ENCODE results near the gene CTBP1.

CTBP1 gene

DNA sequence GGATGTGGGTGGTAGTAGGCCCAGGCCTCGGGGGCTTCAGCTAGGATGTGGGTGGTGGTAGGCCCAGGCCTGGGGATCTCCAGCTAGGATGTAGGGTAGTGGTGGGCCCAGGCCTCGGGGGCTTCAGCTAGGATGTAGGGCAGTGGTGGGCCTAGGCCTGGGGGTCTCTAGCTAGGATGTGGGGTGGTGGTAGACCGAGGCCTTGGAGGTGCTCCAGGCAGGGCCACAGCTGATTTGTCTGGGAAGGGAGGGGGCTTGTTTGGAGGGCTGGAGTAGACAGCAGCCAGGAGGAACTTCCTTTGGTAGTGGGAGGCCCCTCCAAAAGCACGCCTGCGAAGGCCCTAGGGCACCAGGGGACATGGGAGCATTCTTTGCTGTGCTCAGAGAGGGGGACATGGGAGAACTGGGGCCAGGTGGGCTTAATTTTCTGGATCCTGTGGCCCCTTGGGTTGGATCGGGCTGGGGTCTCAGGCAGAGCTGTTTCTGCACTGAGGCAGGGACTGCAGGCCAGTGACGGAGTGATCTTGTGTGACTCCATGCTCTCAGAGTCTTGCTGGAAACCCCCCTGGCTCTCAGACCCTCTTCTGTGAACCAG, 73.2 kb downstream of the CTBP1 start:
- DNase-seq (ENCODE audit: low read depth, low spot score) = no peak

DNA sequence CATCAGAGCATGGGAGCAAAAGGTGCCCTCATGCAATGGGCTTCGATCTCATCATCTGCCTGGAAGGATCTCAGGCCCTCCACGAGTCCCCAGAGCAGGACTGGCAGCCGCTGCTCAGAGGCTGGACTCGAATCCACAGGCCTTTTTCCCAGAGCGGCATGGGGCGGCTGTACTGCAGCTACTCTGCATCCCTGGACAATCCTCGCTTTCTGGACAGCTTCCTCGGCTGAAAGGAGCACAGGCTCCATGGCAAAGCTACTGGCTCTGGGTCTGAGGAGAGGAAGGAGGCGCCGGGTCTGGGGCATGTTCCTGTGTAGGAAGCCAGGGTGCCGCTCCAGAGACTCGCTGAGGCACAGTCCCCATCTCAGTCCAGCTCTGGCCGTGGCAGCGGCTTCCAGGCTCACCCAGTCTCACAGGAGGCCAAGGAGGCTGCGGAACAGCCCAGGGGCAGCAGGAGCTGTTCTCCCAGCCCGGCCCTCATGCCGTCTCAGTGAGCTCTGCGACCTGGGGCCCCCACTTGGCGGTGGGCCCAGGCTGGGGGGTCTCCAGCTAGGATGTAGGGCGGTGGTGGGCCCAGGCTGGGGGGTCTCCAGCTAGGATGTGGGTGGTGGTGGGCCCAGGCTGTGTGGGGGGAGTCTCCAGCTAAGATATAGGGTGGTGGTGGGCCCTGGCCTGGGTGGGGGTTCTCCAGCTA, 73.8 kb downstream of the CTBP1 start:
- DNase-seq (ENCODE audit: low read depth, low spot score) = no peak

DNA sequence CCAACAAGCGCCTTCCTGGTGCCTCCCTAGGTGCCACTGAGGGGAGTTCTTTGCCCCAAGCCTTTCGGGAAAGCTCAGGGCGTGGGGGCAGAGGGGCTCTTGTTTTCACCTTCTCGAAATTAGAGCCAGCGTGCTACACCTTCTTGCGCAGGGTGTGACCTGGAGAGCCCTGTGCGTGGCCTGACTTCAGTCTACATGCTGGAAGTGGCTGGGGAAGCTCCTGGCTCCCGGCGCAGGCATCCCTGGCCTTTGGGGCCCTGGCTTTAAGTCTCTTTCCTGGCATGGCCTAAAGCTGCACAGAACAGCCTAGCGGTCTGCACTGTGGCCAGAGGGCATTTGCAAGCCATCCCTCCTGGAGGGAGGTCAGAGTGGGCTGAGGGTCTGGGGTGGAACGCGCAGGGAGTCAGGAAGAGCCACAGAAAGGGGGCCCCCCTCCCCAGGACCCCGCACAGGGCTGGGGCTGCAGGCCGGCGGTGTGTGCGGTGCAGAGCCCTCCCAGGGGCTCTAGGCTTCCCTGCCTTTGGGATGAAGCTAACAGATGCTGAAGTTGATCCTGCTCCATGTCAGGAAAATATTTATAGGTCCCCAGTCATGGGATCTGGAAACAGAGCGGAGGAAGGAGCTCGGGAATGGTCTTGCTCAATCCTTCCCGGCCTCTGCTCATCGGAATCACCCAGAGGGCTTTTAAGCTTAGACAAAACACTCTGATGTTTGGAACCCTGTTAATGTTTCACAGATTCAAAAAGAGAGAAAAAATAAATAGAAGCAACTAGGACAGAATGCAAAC, 75.8 kb downstream of the CTBP1 start:
- peak; percentile 70 for DNase-seq (ENCODE audit: low read depth, low spot score)

DNA sequence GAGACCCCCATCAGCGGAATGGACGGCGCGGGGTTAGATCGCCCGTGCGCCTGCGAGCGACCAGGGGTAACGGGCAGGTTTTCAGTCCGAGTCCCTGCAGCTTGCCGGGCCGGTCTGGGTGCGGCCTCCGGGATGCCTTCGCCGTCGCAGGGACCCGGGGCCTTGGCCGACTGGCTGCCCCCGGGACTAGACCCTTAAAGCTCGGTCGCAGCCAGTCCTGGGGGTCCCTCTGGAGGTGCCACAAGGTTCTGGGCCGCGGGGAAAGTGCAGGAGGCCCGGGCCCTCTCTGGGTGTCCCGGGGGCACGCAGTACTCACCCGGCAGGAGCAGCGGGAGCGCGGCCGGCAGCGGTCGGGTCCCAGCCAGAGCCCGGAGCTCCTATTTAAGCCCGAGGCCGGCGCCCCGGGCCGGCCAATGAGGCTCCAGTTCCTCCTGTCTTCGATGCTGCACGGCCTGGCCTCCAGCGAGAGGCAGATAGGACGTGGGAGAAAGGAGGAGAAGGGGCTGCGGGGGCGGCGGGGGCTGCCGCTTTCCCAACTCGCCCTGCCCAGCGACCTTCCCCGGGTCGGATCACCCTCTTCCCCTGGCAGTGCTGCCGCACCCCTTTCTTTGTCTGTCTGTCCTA, 76.6 kb downstream of the CTBP1 start, which contains the start of gene SPON2:
SPON2 (minus strand) TSS at position 356 of the 624 bp plus-strand sequence.
- DNase-seq (ENCODE audit: low read depth, low spot score) = no peak

DNA sequence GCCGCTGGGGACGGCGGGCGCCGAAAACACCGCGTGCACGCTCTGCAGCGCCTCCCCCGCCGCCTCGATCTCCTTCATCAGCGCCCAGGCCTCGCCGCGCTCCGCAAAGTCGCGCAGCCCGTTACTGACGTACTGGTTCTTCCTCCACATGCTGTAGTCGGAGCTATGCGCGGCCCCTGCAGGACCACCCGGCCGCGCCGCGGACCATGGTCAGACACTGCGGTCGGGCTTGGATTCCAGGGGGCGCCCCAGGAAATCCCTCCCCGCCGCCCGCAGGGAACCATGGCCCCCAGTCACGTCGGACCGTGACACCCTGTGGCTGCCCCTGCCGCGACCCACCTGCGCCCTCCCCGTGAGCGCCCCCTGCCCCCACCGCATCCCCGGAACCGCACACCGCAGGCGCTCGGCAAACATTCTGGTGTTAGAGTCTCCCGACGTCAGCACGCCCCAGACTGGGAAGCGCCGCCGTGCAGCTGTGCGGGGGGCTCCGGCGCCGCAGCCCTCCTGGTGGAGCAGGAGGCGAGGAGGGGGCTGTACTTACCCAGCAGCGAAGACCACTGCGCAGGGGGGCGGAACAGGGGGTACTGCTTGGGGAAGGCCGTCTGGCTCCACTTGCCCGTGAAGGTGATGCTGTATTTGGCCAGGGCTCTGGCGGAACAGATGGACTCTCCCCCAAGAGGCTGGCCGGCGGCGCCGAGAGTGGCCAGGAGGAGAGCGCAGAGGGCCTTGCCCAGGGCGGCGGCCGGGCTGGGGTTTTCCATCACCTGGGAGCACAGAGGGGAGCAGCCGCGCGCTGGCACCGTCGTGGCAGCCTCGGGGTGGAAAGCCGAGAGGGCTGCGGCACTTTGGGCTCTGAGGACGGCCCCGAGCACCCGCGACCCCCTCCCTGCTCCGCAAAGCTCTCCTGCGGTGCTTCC, 77.4 kb downstream of the CTBP1 start:
- DNase-seq (ENCODE audit: low read depth, low spot score) = no peak

DNA sequence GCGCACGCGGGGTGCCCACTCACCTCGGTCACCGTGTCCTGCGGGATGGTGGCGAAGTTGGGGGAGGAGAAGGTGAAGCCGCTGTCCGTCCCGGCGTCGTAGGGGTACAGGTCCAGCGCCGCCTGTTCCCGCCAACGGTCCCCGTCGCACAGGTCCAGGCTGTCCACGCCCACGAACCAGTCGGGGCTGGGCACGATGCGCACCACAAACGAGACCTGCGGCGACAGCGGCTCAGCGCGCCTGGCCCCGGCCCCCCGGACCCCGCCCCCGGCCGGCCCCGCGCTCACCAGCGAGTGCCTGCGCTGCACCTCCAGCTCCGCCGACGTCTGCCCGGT, 78.0 kb downstream of the CTBP1 start:
- no peak for DNase-seq (ENCODE audit: low read depth, low spot score)

DNA sequence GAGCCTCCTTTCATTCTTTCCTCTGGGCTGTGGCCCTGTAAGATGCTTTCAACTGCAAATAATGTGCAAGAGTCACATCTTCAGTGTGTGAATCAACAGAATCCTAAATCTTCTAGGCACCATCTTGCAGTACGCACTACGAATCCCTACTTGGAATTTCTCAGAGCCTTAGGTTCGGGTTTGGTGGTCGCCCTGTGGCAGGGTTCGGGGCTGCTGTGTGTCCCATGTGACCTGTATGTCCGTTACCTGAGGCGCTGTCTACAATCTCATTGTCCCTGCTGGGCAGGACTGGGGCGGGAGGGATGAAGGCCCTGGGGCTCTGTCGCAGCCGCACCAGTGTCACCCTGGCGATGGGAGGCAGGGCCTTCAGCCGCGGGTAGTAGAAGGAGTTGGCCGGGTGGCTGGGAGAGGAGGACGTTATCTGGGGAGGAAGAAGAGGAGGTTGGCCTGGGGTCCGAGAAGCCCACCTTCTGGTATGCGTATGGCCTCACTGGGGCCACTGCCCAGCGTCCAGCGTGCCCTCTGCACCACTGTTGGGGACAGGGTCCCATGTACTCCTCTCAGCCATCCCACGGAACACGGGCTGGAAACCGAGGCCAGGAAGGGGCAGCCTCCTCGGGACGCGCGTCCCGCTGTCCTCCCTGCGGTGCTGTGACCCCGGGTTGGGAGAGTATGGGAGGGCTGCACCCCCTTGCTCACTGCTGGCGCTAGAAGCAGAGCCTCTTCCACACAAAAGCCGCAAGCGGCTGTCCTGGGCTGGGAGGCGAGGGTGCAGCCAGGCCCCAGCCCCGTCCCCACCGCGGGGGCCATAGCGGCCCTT, 78.6 kb downstream of the CTBP1 start:
- no peak for DNase-seq (ENCODE audit: low read depth, low spot score)

DNA sequence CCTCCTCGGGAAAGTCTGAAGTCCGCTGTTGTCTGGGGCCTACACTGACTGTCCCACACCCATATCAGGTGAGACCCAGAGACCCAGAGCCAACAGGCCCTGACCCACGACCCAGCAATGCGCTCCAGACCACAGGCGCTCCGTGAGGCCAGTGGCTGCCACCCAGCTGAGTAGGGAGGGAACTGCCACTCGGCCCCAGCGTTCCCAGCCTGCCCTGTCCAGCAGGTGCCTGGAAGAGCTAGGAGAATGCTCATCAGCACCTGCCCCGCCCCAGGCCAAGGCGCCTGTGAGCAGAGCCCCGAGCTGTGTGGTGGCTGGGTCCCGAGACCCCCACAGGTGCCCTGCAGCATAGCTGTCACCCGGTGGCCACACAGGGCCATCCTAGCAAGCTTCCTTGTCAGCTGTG, 79.2 kb downstream of the CTBP1 start:
- no peak for DNase-seq (ENCODE audit: low read depth, low spot score)

DNA sequence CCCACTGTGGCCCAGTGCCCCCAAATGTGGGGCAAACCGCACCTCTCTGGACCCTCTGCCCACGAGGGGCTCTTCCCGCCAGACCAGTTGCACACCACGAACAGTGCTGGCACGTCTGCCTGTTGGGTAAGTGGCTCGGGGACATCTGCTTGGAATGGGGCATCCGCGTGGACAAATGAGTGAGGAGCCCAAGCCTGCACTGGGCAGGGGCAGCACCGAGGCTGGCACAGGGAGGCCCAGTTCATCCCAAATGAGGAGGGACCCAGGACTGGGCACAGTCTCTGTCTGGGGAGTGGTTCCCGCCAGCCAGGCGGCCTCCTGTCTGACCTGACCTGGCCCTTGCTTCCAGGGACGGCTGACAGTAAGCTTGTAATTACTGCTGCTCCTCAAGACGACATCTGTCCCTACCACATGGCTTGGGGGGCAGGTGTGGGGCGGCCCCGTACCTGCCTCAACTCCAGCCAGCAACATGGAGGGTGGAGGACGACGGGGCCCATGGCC, 79.7 kb downstream of the CTBP1 start:
- DNase-seq (ENCODE audit: low read depth, low spot score) = no peak

DNA sequence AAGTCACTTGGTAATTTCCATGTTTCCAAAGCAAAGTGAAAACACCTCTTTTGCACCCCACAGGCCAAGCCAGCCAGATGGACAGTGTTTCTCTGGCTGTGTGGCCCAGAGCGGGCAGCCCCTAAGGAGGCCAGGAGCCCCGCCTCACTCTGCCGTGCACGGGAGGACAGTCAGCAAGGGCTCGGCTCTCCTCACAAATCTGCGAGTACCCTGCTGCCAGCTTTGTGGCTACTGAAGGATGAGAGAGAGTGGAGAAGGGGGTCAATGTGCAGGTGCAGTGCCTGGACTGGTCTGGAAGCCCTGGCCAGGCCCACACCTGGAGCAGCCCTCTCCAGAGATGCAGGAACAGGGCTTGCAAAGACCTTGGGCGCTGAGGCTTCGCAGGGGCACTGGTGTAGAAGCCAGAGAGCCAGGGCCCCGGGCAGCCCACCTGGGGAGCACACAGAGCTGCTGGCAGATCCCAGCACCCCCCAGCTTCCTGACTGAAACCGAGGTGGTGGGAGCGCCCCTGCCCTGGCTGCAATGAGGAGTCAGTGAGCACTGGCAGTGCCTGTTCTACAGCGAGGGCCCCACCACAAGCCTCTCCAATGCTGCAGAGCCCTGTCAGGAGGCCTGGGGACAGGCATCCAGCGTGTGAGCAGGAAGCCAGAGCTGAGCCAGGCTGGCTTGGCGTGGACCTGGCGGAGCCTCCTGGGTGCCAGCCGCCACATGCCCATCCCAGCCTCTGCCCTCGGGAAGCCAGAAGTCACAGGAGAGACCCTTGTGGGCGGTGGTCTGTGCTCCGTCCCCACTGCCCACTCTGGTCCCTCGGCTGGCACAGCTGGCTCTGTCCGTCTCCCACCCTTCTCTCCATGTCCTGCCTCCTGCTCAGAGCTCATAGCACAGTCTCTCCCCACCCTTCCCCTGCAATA, 80.5 kb downstream of the CTBP1 start:
- DNase-seq (ENCODE audit: low read depth, low spot score) = no peak

DNA sequence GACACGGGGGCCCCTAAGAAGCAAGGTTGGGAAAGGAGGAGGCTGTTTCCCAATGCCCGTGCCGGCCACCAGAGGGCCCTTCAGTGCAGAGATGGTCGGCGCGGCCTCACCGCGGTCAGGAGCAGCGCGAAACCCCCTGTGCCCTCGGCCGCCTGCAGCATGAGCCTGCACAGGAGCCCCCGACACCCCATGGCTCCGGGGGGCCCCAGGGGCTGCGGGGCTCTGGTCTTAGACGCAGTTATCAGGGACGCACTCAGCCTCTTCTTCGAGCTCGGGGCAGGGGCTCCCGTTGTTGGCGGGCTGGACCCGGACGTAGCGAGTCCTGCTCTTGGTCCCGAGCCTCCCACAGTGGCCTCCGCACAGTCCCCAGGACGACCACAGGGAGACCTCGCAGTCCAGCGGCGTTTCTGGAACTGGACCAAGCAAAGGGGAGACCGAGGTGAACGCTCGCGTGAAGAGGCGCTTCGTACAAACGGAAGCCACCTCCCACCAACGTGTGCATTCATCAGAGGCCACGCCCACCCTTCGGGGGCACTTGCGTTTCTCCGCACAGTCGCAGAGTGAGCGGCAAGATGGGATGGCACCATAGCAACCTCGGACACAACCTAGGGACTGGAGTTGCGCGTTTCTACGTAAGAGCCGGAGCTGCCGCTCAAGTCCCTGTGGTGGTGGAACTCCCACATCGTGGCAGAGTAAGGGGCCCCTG, 81.5 kb downstream of the CTBP1 start:
- DNase-seq (ENCODE audit: low read depth, low spot score) = peak; percentile 23

DNA sequence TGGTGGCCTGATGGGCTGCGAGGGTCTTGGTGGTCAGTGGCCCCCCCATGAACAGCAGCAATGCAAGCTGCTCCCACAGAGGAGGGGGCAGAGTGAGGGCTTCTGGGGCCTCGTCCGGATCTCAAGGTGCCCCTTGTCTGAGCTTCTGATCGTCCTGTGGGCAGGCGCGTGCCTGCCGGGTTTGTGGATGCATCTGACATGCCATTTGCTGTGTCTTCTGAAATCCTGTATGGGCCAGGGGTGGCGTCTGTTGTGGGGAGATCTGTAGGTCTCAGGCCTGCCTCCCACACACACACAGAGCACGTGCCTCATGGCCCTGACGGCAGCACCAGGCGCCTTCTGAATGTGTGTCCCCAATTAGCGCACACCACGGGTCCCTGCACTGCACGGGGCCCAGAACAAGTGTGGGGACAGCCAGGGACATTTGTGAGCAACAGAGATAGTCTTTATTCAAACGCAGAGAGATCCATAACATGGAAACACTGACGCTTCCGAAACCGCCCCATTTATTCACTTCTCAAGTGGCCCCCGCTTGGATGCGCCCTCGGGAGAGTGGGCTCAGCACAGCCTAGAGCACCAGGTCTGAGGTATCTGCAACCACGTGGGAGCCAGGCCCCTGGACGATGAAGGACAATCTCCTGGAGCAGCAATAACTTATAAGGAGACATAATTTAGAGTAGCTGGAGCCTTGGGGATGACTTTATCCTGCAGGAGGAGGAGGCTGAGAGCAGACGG, 82.3 kb downstream of the CTBP1 start:
- no peak for DNase-seq (ENCODE audit: low read depth, low spot score)

DNA sequence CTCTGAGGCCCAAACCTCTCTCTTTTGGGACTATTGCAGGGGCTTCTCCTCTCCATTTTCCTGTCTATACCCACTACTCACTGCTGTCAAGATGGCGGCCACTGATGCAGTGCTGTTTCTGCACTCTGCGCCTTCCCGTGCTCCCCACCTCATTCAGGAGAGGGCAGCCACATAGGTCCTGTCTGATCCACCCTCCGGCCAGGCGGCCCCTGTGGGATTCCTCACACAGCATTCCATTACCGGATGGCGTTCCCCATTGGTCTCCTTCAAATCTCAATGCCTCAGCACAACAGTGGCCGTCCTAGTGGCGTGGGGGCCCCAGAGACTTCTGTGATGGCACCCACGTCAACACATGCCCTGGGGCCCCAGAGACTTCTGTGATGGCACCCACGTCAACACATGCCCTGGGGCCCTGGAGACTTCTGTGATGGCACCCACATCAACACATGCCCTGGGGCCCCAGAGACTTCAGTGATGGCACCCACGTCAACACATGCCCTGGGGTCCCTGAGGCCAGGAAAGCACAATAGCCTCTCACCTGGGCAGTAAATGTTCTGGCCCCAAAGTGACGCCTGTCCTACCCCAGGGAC, 83.9 kb downstream of the CTBP1 start:
- no peak for DNase-seq (ENCODE audit: low read depth, low spot score)

DNA sequence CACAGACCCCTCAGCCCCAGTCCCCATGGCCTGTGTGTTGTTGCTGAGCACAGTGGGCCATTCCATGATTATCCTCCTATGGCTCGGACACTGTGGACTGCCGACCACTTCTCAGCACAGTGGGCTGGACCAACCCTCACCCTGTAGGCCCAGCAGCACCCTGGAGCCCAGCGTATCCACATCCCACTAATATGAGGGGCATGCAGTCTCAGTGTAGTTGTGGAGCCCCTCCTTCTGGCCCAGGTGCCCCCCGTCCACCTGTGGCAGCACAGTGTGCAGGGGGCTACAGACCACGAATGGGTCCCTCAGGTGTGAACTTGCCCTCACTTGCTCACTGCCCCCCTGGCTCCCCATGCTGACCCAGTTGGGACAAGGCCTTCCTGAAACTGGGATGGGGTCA, 84.5 kb downstream of the CTBP1 start:
- no peak for DNase-seq (ENCODE audit: low read depth, low spot score)

DNA sequence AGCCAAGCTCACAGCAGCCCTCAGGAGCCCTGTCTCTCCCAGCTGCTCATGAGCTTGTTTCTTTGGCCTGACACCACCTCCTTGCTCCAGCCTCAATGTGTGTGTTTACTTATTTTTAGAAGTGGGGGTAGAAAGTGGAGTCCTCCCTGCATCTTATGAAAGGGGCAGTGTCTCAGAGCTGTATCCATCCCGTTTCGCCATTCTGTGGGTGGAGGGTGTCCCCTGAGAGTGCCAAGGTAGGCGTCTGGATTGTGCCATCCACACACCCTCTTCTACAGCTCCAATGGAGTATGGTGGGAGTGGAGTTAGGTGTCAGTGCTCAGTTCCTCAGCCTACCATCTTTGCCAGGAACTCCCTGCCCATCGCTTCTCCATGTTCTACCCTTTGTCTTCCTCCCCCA, 84.9 kb downstream of the CTBP1 start:
- no peak for DNase-seq (ENCODE audit: low read depth, low spot score)

All from smooth muscle cell of the brain vasculature (primary cell).